Kidney glomerular epithelial cell (primary cell): ENCODE measurements around the gene ANKS1A.

Experiments
- DNase-seq: peaks from one replicate; lab custom pipeline; 2025; lab: John Stamatoyannopoulos, UW

The ANKS1A gene

DNA sequence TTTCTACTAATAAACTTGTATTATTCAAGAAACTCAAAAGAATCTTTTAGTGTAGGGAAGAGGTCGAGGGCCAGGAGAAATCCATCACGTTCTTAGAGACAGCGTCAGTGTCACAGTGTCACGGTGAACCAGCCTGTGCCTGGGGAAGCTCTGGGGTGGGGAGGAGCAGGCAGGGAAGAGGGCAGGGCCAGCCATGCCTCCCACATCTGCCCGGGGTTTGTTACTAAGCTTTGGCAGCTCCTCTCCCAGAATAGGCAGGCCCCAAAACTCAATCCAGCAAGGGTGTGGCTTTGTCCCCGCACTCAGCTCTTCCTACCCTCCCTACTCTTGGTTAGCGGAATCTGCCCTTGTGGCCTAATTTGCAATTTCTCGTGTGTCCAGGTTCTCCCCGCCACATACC lies 179.2 kb downstream of the ANKS1A start:
- DNase-seq, result no peak

DNA sequence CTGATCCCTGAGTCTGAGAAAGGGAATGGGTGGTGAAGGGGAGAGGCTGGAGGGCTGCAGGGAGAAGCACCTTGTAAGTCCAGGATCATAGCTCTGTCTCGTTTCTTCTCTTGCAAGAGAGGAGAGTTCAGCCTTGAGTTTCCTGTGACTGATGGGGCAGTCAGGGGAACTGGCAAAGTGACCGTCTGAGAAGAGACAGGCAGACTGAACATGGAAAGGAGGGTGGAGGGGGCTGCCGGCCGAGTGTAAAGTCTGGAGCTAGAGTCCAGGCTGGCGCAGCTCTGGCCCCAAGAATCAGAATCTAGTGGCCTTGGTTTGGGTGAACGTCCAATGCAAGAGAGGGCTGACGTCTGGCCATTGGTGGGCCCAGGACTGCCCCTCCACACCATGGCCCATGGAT lies 179.6 kb downstream of the ANKS1A start:
- DNase-seq, result no peak

DNA sequence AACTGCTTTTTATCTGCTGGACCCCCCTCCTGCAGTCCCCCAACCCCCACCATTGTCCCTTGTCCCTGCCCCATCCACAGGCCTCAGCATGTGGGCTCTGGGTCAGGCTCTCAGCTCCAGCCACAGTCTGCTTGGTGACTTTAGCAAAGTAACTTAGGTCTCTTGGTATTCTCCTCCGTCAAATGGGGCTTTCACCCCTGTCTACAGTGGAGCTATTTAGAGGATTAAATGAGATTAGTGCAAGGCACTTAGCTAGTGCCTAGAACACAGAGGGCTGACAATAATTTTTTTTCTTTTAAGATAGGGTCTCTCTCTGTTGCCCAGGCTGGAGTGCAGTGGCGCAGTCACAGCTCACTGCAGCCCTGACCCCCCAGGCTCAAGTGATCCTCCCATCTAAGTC lies 180.2 kb downstream of the ANKS1A start:
- no peak for DNase-seq

DNA sequence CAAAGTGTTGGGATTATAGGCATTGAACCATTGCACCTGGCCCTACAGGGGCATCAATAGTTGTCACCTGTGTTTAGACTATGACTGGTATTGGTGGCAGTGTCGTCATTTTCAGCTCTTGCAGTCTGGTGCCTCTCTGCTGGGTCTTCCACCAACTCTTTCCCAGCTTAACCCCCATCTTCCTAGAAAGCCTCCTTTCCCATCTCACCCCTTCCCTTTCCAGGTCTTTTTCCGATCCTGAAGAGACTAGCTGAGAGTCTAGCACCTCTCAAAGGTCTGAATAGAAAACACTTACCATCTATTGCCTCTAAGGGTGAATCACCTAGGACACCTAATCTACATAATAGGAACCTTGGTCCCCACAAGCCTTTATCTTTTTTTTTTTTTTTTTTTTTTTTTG lies 181.1 kb downstream of the ANKS1A start:
- no peak for DNase-seq

DNA sequence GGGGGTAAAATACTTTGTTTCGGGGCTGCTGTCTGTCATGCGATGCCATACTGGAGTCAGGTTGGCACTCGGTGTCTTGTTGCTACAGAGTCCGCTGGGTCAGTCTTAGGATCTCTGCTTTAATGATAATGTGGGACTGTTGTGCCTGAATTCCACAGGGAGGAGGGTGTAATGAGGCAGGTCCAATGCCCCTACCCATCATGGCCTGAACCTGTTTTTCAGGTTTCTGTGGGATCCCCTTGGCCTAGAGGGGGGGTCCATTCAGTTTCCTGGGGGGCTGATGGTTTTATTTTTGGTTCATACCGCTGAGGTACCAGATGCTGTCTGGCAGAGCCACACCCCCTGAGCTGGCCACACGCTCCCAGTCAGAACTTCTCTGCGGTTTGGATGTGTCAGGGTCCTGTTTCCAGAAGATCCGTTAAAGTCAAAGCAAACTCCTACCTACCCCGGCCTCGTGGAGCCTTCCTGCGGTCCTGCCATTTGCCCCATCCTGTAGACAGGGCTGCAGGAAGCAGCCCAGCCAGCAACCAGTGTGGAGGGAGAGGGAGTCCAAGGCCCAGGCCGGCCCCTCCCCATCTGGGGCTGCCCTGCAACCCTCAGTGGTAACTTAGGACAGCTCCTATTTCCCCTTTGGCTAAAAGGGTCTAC lies 182.4 kb downstream of the ANKS1A start:
- no peak for DNase-seq

DNA sequence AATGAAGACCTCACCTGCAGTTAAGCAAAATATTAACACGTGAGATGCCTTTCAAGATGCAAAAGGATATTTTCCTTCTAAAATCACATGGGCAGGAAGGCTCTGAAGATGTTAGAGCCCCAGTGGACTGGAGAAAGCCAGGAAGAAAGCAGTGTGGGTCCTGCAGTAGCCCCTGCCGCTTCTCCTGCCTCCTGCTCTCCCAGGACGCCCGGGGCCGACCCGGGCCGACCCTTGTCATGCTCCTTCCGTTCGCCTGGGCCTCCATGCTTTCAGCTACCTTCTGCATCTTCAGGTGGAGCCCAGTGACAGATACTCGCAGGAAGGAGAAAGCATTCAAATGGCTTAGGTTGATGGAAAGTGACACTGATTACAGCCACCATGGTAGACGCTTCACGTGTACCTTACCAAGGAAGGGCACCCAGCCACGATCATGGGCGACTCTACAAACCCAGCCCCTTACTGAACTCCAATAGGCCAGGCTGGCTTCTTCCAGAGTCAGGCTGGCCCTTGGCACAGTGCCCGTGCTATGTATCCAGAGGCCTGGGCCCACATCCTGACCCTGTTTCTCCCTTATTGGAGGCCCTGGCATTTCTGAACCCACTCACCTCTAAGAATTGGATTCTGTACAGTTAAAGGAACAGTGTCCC lies 183.1 kb downstream of the ANKS1A start:
- DNase-seq, result no peak

DNA sequence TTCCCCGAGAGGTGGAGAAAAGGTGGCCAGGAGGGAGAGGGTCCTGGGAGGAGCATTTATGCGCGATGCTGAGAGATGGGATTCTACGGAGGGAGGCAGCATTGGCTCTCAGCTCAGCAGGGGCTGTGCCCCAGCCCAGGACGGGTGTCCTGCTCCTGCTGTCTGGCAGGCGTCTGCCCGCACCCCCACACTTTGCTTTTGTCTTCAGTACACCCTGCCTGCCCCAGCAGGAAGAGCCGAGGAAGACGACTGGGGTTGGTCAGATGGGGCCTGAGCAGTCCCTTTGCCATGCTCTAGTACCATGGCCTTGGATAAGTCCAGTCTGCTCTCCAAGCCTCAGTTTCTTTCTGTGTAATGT lies 183.6 kb downstream of the ANKS1A start:
- DNase-seq, result no peak

DNA sequence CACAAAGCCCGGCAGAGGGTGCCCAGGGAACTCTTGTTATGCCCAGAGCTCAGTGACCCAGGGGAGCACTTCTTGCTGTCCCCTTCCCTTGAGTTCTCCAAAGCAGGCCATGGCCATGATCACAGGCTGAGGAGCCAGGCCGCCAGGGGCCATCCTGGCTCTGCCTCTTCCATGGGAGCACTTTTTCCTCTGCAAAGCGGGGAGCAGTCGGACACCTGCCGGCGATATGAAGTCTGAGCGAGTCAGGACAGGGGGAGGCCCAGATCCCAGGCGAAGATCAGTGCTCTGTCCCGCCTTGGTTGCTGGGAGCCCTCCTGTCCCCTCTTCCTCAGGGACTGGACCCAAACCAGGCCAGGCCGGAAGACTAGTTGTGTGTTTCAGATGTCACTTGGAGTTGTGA lies 184.2 kb downstream of the ANKS1A start:
- DNase-seq, result no peak

DNA sequence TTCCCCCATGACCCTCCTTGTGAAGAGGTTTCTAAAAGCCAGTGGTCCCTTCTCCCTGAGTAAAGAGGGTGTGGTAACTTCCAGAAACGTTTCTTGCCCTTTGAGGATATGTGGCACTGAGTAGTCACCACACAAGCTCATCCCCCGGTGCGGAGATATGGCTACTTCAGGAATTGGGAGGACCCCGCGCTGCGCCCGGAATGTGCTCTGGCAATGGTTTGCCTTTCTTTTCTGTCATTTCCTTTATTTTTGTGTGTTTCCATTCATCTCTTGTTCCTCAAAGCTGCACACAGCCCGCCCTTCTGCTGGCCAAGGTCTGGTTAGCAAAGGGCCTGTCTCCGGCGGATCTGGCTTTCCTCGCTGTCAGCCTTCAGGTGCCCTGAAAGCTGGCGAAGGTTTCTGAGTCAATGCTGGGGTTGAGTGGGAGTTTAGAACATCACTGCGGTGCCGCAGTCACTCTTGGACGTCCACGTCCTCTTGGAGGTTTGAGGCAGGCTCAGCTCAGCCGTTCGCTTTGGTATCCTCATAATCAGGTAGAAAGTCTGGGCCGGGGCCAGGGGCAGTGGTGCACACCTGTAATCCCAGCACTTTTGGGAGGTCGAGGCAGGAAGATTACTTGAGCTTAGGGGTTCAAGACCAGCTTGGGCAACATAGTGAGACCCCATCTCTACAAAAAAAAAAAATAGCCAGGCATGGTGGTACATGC lies 184.9 kb downstream of the ANKS1A start:
- no peak for DNase-seq

DNA sequence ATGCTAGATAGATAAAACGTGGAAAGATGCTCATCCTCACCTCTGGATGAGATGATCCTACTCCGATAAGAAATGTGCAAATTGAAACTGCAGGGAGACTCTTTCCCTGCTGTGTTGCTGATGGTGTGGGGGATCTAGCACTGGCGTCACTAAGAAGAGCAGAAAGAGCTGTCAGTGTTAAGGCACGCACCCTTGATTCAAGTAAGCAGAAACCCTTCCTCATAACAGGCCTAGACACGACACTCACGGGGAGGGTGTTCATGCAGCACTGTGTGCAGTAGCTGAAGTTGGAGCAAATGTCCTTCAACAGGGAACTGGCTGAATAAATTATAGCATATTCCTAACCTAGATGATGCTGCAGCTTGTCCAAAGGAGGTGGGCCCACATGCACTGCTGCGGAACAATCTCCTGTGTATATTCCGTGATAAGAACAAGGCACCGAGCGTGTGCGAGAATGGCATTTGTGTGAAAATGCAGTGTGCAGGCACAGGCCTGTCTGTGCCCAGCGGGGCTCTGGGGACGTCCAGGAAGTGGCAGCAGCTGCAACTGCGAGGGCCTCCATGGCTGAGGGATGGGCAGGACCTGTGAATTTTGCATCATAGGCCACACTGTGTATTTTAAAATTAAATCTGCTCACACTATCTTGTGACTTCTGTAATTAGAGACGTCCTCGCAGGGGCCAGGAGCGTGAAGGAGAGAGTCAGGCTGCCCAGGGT lies 188.1 kb downstream of the ANKS1A start:
- no peak for DNase-seq

DNA sequence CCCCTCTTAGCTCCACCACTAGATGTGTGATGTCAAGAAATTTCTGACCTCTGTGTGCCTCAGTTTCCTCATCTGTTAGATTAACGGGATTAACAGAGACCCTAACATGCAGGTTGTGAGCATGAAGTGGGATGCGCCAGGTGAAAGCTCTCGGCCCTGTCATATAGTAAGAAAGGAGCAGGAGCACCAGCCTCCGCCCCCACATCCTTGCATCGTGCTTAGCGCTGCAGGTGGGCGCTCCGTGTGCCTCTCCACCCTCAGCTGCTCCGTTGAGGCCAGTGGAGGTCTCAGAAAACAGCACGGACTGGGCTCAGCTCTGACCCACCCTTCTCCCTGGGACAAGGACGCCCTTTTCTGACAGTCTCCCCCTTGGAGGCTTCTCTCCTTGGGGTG lies 188.7 kb downstream of the ANKS1A start:
- DNase-seq, result no peak

DNA sequence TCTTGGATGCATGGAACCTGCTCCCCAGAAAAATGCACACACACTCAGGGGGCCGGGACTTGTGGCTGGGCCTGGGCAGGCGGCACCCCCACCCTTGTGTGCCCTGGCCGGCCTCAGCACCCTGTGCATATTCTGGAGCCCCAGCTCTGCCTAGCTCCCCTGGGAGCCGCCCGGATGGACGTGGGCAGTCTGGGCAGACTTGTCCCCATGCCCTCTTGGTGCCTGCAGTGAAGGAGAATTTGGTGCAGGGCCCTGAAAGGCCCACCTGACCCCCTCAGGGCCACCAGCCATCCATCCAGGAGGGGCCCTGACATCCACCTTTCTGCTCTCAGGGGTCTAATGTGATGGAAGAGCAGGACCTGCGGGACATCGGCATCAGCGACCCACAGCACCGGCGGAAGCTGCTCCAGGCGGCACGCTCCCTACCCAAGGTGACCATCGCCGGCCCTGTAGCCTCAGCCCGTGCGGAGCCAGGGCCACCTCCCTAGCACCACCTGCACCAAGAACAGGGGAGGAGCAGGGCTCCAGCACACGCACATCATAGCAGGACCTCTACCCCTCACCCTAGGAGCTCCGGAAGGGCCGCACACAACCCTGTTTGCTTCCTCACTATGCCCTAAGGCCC lies 189.3 kb downstream of the ANKS1A start:
- DNase-seq, result no peak

DNA sequence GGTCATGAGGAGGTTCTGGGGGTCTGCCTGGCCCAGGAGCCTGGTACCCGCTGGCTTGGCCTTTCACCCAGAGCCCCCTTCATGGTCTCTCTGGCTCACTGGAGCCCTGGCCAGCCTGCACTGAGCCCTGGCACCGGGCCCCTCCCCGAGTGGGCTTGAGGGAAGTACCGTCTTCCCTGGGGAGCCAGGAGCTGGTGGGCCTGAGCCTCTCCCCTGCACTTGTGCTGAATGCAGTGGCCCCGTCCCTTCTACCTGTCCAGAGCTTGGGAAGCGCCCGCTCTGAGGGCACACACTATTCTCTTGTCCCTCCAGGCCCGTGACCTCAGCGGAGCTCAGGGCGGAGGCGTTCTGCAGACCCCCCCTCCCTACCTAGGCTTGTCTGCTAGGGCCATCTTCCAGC lies 189.8 kb downstream of the ANKS1A start:
- DNase-seq, result no peak

DNA sequence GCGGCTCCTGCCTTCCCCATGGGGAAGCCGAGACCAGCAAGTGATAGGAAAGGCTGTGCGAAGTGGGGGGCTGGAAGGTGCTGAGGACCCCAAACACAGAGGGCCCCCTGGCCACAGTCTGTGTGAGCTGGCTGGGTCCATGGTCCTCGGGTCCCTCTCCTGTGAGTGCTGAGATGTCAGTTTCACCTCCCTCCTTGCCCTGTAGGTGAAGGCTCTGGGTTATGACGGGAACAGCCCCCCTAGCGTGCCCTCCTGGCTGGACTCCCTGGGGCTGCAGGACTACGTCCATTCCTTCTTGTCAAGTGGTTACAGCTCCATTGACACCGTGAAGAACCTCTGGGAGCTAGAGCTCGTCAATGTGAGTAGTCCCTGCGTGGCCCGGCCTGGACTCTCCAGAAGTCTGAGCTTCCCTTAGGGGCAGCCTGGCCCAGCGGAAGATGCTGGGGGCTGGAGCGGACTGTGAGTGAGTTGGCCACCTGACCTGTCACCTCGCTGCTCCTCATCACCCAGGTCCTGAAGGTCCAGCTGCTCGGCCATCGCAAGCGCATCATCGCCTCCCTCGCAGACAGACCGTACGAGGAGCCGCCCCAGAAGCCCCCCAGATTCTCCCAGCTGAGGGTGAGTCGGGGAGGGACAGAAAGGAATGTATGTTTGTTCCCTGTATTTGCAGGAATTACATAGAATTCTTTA lies 190.4 kb downstream of the ANKS1A start:
- no peak for DNase-seq

DNA sequence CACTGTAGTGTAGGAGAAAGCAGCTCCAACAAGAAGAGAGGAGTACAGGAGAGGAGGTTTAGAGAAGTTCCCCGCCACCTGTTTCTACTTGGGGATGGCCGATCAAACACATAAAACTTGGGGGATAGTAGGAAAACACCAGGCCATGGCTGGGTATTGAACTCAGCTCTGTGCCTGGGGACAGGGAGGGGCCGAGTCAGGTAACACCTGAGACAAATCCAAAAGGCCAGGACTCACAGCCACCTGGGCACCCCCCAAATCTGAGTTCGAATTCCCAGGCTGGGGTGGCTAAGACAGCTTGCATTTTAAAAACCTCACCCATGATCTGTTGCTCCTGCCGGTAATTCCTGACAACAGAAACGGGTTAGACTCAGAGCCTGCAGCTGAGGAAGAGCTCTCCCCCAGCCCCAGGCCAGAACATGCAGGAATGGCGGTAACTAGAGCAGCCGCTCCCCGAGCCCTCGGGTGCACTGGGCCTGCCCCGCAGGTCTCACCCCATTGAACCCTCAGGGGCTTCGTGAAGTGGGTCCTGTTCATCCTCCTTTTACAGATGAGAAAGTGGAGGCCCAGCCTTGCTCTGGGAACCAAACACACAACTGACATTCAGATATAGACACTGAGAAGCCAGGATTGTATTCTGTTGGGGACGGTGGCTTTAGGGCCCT lies 191.1 kb downstream of the ANKS1A start:
- no peak for DNase-seq

DNA sequence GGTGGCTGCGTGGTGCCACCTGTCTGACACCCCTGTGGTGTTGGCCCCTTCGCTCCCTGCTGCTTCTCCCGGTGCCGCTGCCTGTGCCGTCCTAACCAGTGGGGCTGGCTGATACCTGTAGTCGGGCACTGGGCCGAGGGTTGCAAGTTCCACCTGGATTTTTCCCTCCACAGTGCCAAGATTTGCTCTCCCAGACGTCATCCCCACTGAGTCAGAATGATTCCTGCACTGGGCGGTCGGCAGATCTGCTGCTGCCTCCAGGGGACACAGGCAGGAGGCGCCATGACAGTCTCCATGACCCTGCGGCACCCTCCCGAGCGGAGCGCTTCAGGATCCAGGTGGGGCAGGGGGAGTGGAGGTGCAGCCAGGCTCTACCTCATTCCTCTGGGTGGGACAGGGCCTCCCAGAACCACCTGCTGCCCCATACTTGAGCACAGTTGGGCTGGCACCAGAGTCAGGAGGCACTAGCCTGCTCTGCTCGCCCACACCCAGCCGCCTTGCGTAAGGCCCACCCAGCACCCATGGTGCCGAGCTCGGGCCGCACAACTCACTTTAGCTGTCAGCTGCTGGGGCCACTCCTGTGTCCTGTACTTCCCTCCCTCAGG lies 191.9 kb downstream of the ANKS1A start:
- DNase-seq, result no peak

DNA sequence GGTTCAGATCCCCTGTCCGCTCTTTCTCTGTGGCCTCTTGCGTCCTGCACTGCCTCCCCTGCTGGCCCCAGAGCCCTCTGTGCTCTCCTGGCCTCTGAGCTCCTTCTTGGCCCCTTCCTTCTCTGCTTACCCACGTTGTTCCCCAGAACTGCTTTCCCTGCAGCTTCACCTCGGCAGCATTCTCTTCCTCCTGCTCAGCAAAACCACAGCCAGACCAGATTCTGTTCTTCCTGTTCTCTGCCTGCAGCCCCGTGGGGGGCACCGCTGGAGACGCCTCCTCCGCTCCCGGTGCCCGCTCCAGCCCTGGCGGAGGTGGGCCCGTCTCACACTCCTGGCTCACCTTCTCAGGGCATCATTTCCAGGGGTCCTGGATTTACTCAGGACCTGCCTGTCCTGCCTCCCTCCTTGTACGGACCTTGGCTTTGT lies 192.4 kb downstream of the ANKS1A start:
- DNase-seq, result no peak

DNA sequence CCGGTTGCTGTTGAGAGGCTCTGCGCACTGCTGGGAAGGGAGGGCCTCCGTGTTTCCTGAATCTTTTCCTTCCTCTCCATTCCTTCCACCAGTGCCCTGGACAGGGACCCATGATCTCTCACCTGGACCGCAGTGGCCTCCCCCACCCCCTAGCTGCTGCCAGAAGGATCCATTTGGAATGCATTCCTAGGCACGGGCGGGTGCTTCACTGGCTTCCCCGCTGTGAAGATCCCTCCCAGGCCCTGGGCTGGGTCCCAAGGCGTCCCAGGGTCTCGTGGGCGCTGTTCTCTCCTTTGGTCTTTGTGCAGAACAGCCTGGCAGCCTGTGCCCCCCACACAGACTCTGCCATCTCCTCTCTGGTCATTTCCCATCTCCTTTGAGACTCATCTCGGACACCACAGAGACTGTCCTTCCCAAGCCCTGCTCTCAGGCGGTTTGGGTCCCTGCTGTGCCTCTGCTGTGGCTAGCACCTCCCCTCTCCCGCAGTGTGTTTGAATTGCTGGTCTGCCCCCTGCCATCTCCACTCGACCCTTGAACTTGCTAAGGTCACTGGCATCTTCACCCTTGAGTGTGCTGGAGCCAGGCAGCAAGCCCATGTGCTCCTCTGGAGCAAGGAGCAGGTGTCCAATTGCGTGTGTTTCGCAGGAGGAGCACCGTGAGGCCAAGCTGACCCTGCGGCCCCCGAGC lies 193.1 kb downstream of the ANKS1A start:
- no peak for DNase-seq

DNA sequence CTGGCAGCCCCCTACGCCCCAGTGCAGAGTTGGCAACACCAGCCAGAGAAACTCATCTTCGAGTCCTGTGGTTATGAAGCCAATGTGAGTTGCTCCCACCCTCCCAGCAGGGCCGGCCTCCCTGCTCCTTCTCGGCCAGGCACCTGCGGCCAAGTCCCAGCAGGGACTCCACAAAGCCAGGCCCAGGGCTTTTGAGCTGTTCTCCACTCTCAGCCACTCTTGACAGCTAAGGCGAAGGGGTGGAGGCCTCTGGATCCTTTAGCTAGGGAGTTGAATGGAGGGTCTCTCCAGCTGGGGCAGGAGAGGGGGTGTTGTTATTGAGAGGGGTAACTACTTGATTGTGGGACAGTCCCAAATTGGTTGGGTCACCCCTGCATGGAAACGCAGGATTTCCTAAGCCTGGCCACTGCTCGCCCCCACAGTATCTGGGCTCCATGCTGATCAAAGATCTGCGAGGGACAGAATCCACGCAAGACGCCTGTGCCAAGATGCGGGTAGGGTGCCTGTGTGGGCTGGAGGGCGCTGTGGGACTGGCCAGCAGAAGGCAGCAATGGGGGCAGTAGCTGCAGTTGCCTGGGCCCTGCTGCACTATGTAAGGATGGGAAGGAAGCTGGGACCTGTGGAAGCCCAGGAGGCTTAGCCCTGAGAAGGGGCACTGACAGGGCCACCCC lies 193.8 kb downstream of the ANKS1A start:
- no peak for DNase-seq

DNA sequence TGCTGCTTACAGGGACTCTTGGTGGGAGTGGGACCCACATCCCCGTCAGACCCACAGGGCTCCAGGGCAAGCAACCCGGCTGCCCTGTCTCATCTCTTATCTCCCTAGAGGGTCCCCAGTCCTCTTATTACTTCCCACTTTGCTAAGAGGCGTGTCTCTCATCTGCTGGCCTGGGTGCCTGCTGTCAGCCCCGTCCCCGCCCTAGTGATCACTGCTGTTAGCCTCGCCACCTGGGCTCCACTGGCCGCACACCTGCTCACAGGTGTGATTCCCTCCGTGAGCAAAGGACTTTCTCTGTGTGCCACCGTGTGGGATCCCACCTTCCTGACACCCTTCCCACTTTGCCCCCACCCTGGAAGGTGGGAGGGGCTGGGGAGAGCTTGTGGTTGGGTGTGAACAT lies 194.5 kb downstream of the ANKS1A start:
- no peak for DNase-seq
